GM19468 (cell line): ENCODE results near the gene PPP1R7.

Experiments
- ATAC-seq: cut with Tn5 transposase; IDR thresholded peaks from one replicate; pipeline ENCODE4 v1.9.1; 2021; ENCODE audit warnings: mild to moderate bottlenecking, moderate library complexity, moderate number of reproducible peaks; ENCODE audit not compliant: unreplicated experiment; ENCODE audit errors: extremely low read depth

PPP1R7 gene

DNA sequence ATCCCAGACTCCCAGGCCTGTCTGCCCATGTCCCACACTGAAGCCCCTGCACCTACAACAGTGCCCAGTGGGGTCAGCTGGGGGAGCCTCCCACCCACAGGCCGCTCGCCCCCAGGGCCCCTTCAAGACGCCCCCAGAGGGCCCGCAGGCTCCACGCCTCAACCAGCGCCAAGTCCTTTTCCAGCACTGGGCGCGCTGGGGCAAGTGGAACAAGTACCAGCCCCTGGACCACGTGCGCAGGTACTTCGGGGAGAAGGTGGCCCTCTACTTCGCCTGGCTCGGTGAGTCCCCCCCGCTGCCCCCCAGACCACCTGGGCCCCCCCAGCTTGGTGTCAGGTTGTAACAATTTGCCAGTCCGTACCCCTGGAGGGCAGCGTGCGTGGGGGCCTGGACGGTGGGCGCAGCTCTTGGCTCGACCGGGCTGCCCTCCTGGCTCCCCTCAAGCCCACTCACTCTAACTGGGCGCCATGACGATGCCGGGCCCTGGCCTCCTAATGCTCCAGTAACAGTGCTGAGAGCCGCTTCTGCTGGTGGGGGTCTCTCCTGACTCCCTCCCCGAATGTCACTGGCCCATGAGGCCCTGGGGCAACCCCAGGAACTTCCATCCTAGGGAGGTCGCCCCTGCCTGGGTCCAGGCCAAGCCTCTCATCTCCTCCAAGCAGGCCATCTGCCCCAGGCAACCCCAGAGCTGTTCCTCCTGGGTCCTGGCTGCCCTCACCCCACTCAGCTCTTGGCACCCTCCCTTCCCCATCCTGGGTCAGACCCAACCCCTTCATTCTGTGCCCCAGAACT, 53.1 kb downstream of the PPP1R7 start:
- ATAC-seq: no peak

GRCh38 chr2:241204010-241204384, 53.7 kb downstream of the PPP1R7 start:
- ATAC-seq: no peak

- no peak for ATAC-seq
Observed at GRCh38 chr2:241204490-241204889, 54.2 kb downstream of the PPP1R7 start.

DNA sequence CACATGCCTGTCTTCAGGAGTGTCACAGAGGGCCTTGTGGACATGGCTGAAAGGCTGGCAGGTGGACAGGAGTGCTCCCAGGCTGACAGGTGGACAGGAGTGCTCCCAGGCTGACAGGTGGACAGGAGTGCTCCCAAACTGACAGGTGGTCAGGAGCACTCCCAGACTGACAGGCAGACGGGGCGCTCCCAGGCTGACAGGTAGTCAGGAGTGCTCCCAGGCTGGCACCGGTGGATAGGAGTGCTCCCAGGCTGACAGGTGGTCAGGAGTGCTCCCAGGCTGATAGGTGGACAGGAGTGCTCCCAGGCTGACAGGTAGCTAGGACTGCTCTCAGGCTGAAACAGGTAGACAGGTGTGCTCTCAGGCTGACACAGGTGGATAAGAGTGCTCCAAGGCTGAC, 54.8 kb downstream of the PPP1R7 start:
- no peak for ATAC-seq

GRCh38 chr2:241207151-241207550, 56.9 kb downstream of the PPP1R7 start:
- no peak for ATAC-seq

- no peak for ATAC-seq
Observed at GRCh38 chr2:241207641-241208040, 57.4 kb downstream of the PPP1R7 start.

GRCh38 chr2:241208058-241208457, 57.8 kb downstream of the PPP1R7 start:
- no peak for ATAC-seq

GRCh38 chr2:241209271-241209670, 59.0 kb downstream of the PPP1R7 start:
- no peak for ATAC-seq

DNA sequence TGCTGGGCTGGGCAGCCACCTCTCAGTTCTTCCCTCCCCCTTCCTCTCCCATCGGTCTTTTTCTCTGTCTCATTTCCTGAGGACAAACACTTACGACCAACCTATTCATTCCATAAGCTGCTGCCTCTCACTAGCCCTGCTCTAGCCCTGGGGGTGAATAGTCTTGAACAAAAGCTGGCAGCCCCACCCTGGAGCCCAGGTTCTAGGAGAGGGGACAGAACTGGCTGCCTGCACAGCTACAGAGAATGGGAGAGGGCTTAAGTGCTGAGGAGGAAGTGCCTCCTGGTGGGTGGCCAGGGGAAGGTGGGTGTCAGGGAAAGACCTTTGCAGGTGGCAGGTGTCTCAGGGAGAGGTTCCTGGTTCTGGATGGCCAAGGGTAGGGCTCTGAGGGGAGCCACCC, 61.0 kb downstream of the PPP1R7 start:
- ATAC-seq: no peak

DNA sequence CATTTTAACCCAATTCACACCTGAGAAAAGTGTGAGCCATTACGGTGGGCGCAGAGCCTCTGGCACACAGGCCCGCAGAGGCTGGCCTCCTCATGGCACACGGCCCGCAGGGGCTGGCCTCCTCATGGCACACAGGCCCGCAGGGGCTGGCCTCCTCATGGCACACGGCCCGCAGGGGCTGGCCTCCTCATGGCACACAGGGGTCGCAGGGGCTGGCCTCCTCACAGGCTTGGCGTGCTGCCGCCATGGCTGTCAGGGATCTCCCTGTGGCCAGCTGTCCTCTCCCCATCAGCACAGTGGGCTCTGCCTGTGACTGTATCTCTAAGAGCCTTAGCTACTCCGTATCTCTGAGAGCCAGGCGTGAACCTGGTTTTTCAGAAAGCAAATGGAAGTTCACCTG, 62.8 kb downstream of the PPP1R7 start:
- no peak for ATAC-seq

- no peak for ATAC-seq
Observed at GRCh38 chr2:241213567-241213966, 63.3 kb downstream of the PPP1R7 start.

- ATAC-seq: no peak
Observed at GRCh38 chr2:241214209-241214608, 63.9 kb downstream of the PPP1R7 start.

GRCh38 chr2:241214766-241215165, 64.5 kb downstream of the PPP1R7 start:
- no peak for ATAC-seq

DNA sequence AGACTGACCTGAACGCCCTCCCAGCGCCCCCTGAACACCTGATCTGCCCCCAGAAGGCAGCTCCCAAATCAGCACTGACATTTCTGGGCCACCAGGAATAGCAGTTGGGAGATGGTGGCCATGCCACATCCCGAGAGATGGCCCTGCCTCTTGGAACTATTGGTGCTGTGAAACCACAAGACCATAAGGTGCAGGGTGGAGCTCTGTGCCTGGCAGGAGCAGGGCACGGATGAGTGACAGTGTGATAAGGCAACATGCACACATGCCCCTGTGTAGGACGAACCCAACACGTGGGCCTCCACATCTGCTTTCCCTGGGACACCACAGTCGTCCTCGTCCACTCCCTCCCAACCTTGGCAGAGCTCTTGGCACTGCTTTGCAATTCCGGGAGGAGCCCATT, 65.2 kb downstream of the PPP1R7 start:
- no peak for ATAC-seq

- ATAC-seq: no peak
Observed at GRCh38 chr2:241216211-241216761, 66.0 kb downstream of the PPP1R7 start.

DNA sequence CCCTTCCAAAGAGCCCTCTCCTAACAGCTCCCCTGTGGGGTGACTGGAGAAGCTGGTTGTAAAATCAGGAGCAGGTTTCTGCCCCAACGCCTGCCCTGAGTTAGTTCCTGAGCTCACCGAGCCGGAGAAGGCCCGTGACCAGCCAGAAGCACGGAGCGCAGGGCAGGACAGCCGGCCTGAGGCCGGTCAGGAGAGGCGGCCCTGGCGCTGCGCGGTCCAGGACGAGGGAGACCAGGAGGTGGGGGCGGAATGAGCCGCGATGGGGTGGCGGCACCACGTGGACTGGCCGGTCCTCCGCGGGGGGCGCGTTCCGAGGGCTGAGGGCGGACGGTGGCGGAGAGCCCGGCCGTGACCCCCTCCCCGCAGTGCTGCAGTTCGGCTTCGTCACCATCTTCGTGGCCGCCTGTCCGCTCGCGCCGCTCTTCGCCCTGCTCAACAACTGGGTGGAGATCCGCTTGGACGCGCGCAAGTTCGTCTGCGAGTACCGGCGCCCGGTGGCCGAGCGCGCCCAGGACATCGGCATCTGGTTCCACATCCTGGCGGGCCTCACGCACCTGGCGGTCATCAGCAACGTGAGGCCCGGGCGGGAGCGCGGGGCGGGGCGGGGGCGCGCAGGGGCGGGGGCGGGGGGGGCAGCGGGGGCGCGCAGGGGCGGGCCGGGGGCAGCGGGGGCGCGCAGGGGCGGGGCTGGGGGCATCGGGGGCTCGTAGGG, 67.2 kb downstream of the PPP1R7 start:
- ATAC-seq: no peak

DNA sequence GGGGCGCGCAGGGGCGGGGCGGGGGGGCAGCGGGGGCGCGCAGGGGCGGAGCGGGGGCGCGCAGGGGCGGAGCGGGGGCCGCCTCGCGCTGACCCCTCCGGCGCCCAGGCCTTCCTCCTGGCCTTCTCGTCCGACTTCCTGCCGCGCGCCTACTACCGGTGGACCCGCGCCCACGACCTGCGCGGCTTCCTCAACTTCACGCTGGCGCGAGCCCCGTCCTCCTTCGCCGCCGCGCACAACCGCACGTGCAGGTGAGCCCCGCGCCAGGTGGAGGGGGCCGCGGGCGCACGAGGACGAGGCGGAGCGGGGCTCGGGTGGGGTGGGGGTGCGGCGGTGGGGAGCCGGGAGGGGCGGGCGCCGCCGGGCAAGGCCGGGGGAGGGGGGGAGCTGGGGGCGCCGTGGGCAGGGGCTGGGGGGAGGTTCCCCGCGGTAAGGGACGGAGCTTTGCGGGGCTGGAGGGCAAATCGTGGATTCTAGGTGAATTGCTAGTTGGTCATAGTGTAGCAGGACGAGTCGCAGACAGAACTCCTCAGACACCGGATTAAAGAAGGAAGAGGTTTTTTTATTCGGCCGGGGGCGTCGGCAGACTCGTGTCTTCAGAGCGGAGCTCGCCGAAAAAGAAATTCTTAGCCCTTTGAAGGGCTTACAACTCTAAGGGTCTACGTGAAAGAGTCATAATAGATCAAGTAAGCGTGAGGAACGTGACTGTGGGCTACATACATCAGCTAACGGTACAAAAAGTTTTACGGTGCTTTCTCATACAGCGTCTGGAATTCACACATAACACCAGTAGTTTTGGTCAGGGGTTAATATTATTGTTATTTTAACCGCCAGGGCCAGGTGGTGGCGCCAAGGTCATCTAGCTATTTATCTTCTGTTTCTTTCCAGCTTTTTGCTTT, 68.1 kb downstream of the PPP1R7 start:
- no peak for ATAC-seq

DNA sequence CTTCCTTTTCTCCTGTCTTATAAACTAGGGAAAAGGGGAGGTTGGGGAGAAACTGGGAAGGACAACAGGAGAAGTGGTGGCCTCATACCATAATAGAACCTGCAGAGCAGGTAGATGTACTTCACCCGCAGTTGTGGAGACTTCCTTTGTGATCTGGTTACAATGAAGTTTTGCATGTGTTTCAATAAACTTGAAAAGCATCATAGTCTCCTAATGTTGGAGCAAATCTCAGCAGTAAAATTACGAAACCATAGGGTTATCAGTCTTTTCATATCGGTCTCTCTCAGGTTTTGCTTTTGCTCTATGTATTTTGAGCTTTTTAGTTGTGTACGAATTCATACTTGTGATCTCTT, 68.7 kb downstream of the PPP1R7 start:
- no peak for ATAC-seq

- no peak for ATAC-seq
Observed at GRCh38 chr2:241219856-241220356, 69.6 kb downstream of the PPP1R7 start.

GRCh38 chr2:241223211-241224017, 73.1 kb downstream of the PPP1R7 start:
- no peak for ATAC-seq
